Cardiac septum (tissue), 1 donor: ENCODE data around the gene HOXA9. TPM values are rescaled to one million over a fixed set of nuclear protein-coding genes. Genes with fewer than 3 reads are reported as not detected.

ENCODE experiments used
- DNase-seq: peaks from one replicate; pipeline ENCODE4 v3.0.0-alpha.2; 2020; ENCODE audit warnings: low spot score
- intact Hi-C: fragments of 100-400 bp; cut with DNase I; formaldehyde crosslinking; loops from one replicate; pipeline ENCODE4 v1.14.0; 2022
- microRNA-seq: library from miRNA; unstranded; fragments of <30 nt; microRNA quantifications from one replicate; pipeline ENCODE4 v1.2.0, GENCODE V29; 2020
- total RNA-seq: library from RNA; stranded (reverse); fragmentation: NEBNext Ultra II Directional; extraction: Animal tissue kit (Norgen Biotek cat#: 25700); gene quantifications from one replicate; pipeline ENCODE4 v1.2.1, GENCODE V29; 2021
- donor health status: DM: no; HTN: no; CAD: no.

The HOXA9 gene
- total RNA-seq, 1 donor from 2014 or later = not detected

- DNase-seq = no peak
- intact Hi-C loops = no loop called here
These were observed 52.1 kb downstream of the HOXA9 start for GRCh38 chr7:27112955-27113949.

Small RNA genes lying within 50 kb of the gene (microRNA-seq; reads per million reads assigned to microRNA genes)
- gene MIR196B = 13.3 reads per million, percentile 26 among the genes with 10 or more reads in this experiment

Other genes with a start within 250 kb of the HOXA9 start
- gene HOXA1, start 69.5 kb downstream of the HOXA9 start, total RNA-seq = 0.19 TPM
- 0.30 TPM for gene HOXA2, start 62.9 kb downstream of the HOXA9 start, total RNA-seq
- 1.1 TPM for gene HOXA4, start 34.8 kb downstream of the HOXA9 start, total RNA-seq
- gene HOXA5, start 21.9 kb downstream of the HOXA9 start, total RNA-seq = 0.30 TPM
- gene HOXA6, start 17.8 kb downstream of the HOXA9 start, total RNA-seq = not detected
- 0.40 TPM for gene HOXA3, start 13.0 kb downstream of the HOXA9 start, total RNA-seq
- not detected for gene HOXA7, start 8.9 kb downstream of the HOXA9 start, total RNA-seq
- gene HOXA10, start 8.8 kb upstream of the HOXA9 start, total RNA-seq = not detected
- not detected for gene HOXA11, start 19.7 kb upstream of the HOXA9 start, total RNA-seq
- gene HOXA13, start 34.6 kb upstream of the HOXA9 start, total RNA-seq = not detected
- not detected for gene EVX1, start 77.3 kb upstream of the HOXA9 start, total RNA-seq